Airway epithelial cell (primary cell): ENCODE data around the gene FOLH1. TPM values are rescaled to one million over a fixed set of nuclear protein-coding genes. Genes with fewer than 3 reads are reported as not detected.

Experiments
- total RNA-seq: library from RNA; depleted of rRNA; stranded (reverse); fragments of >200 nt; gene quantifications from 2 replicates; pipeline ENCODE4 v1.2.3, GENCODE V29; 2015

The FOLH1 gene
- total RNA-seq: 0.63 TPM in 1 of 2 replicates, not detected in the other

GRCh38 chr11:49208006-49208721, at the start of gene FOLH1:
Gene FOLH1, minus strand, starts transcription at chr11:49208602. Its CDS starts 193 bp downstream, at chr11:49208409.

Other genes starting within 250 kb of the FOLH1 start
- not detected in 2 replicates for gene TRIM51G, start 224.7 kb downstream of the FOLH1 start, total RNA-seq
- not detected in 2 replicates for gene TRIM49B, start 179.8 kb downstream of the FOLH1 start, total RNA-seq
- not detected in 2 replicates for gene TRIM64C, start 149.5 kb downstream of the FOLH1 start, total RNA-seq